Breast epithelium (tissue), 4 donors: ENCODE data around the gene CBARP. TPM values are rescaled to one million over a fixed set of nuclear protein-coding genes. Genes with fewer than 3 reads are reported as not detected.

Experiments
- DNase-seq, 2 donors: peaks; one replicate each; pipeline ENCODE4 v3.0.0-alpha.2; 2019; ENCODE audit warnings: low spot score in 2 of 2
- H3K27ac ChIP-seq, 2 donors: fragments of 200-600 bp; sonication (generic) in 1 of 2; one replicate each; pipeline ENCODE4 v1.5.1; 2016 to 2019; ENCODE audit warnings: mild to moderate bottlenecking in 1 of 2
- H3K27me3 ChIP-seq, 2 donors: fragments of 200-600 bp; sonication (generic) in 1 of 2; one replicate each; pipeline versions ENCODE4 v1.5.1 to v1.6.0; 2017 to 2019; ENCODE audit warnings: control low read depth in 1 of 2, mild to moderate bottlenecking in 1 of 2
- H3K36me3 ChIP-seq: fragments of 200-600 bp; one replicate; pipeline ENCODE4 v1.5.1; 2019
- H3K4me1 ChIP-seq, 2 donors: fragments of 200-600 bp; sonication (generic); one replicate each; pipeline ENCODE4 v1.5.1; 2016 to 2019; ENCODE audit warnings: control low read depth in 1 of 2
- H3K4me3 ChIP-seq, 3 donors: fragments of 200-600 bp; sonication (generic); 1 replicate in 2 of 3; 2 replicates in 1 of 3; pipeline ENCODE4 v1.5.1; 2016 to 2019; ENCODE audit warnings: mild to moderate bottlenecking in 3 of 3, moderate library complexity in 2 of 3
- H3K9me3 ChIP-seq, 2 donors: fragments of 200-600 bp; sonication (generic) in 1 of 2; one replicate each; pipeline ENCODE4 v1.5.1; 2016 to 2019; ENCODE audit warnings: control low read depth in 1 of 2
- CTCF ChIP-seq, 3 donors: fragments of 450-650 bp; IDR thresholded peaks; one replicate each; pipeline ENCODE4 v1.5.1; 2016 to 2017; ENCODE audit warnings: antibody characterized with exemption in 3 of 3, mild to moderate bottlenecking in 3 of 3, moderate library complexity in 3 of 3
- POLR2A ChIP-seq: fragments of 450-650 bp; IDR thresholded peaks from one replicate; pipeline ENCODE4 v1.6.1; 2016; ENCODE audit warnings: antibody characterized with exemption, mild to moderate bottlenecking, moderate library complexity
- POLR2AphosphoS5 ChIP-seq, 3 donors: sonication (generic); formaldehyde crosslinking; IDR thresholded peaks; one replicate each; pipeline ENCODE4 v1.6.1; 2017; ENCODE audit warnings: antibody characterized with exemption in 3 of 3
- intact Hi-C: fragments of 100-400 bp; cut with DNase I; formaldehyde crosslinking; loops from one replicate; pipeline ENCODE4 v1.15.1; 2023; ENCODE audit warnings: low total_unique reads
- total RNA-seq, 3 donors: library from RNA; depleted of rRNA; stranded (reverse); fragments of >200 nt; gene quantifications; one replicate each; pipeline ENCODE4 v1.1.0, GENCODE V29; 2016

CBARP gene
- total RNA-seq, 3 donors from 2014 or later, result 0.98 to 4.8 TPM; not detected in 1

GRCh38 chr19:1259876-1260748 lies 22.3 kb upstream of the CBARP start:
- H3K36me3 ChIP-seq, result peaks cover 7% of the 10 kb centered on the region
- H3K27me3 ChIP-seq, result no peaks in the 10 kb centered on the region
- intact Hi-C loops, result no loop called here
- no peak for DNase-seq
- peak overlapping the region; percentile 97 to 98 for H3K27ac ChIP-seq
- H3K4me1 ChIP-seq, result peaks cover 22 to 34% of the 10 kb centered on the region in 2 donors
- peak overlapping the region; percentile 57 to 79 (median 70) for H3K4me3 ChIP-seq
- no peaks in the 10 kb centered on the region for H3K9me3 ChIP-seq
- TF ChIP-seq POLR2A (no peak), CTCF (IDR thresholded peaks at IDR 0.05) (no peak), POLR2AphosphoS5 (IDR thresholded peaks at IDR 0.05) (no peak)

GRCh38 chr19:1259206-1259875 lies 21.5 kb upstream of the CBARP start:
- peak overlapping the region; percentile 97 to 98 for H3K27ac ChIP-seq
- peaks cover 24 to 35% of the 10 kb centered on the region in 2 donors for H3K4me1 ChIP-seq
- no peak for DNase-seq
- no peaks in the 10 kb centered on the region for H3K27me3 ChIP-seq
- intact Hi-C loops, result no loop called here
- no peaks in the 10 kb centered on the region for H3K9me3 ChIP-seq
- TF ChIP-seq CTCF (IDR thresholded peaks at IDR 0.05) (no peak), POLR2AphosphoS5 (IDR thresholded peaks at IDR 0.05) (peak in 2 of 3 donors; percentile 66 to 71), POLR2A (no peak)
- H3K36me3 ChIP-seq, result peaks cover 11% of the 10 kb centered on the region
- peak overlapping the region; percentile 21 to 53 (median 25) for H3K4me3 ChIP-seq

- Histone ChIP-seq H3K27ac (peak overlapping the region; percentile 97 to 98), H3K9me3 (no peaks in the 10 kb centered on the region), H3K27me3 (no peaks in the 10 kb centered on the region), H3K4me1 (peaks cover 30 to 41% of the 10 kb centered on the region in 2 donors), H3K36me3 (peaks cover 11% of the 10 kb centered on the region), H3K4me3 (peak overlapping the region; percentile 21 to 53 (median 25))
- TF ChIP-seq CTCF (IDR thresholded peaks at IDR 0.05) (no peak), POLR2A (no peak), POLR2AphosphoS5 (IDR thresholded peaks at IDR 0.05) (no peak)
- intact Hi-C loops, result no loop called here
- DNase-seq, result no peak
Measured at GRCh38 chr19:1258707-1259205, 21.0 kb upstream of the CBARP start.

GRCh38 chr19:1258163-1258492 lies 20.3 kb upstream of the CBARP start:
- peak overlapping the region; percentile 97 to 98 for H3K27ac ChIP-seq
- DNase-seq, result no peak
- TF ChIP-seq CTCF (IDR thresholded peaks at IDR 0.05) (no peak), POLR2A (no peak), POLR2AphosphoS5 (IDR thresholded peaks at IDR 0.05) (no peak)
- H3K36me3 ChIP-seq, result peaks cover 11% of the 10 kb centered on the region
- H3K9me3 ChIP-seq, result no peaks in the 10 kb centered on the region
- intact Hi-C loops, result no loop called here
- H3K4me3 ChIP-seq, result peak overlapping the region in 1 of 3 donors; percentile 0
- H3K27me3 ChIP-seq, result no peaks in the 10 kb centered on the region
- H3K4me1 ChIP-seq, result peaks cover 31 to 45% of the 10 kb centered on the region in 2 donors
